Astrocyte (in vitro differentiated cells and primary cell): Measurements from ENCODE around the gene CYTH3. TPM values are rescaled to one million over a fixed set of nuclear protein-coding genes. Genes with fewer than 3 reads are reported as not detected.

Source experiments
- DNase-seq: peaks from one replicate; pipeline ENCODE4 v3.0.0-alpha.2; 2010; ENCODE audit warnings: low read depth
- FAIRE-seq: peaks from 2 replicates; lab custom pipeline; 2011; peaks lifted over from hg19 to GRCh38; lab: Jason Lieb, UNC
- H2AFZ ChIP-seq: 2 replicates; pipeline ENCODE4 v1.6.0; 2012; ENCODE audit warnings: low read depth, low read length, inconsistent platforms
- H3K27ac ChIP-seq: 2 replicates; pipeline ENCODE4 v1.5.1; 2011; ENCODE audit warnings: low read depth, low read length, inconsistent platforms
- H3K27me3 ChIP-seq: 2 replicates; pipeline ENCODE4 v1.6.0; 2011; ENCODE audit warnings: low read length, inconsistent platforms; ENCODE audit not compliant: insufficient read depth
- H3K36me3 ChIP-seq: 2 replicates; pipeline ENCODE4 v1.5.1; 2011; ENCODE audit warnings: low read length, inconsistent platforms; ENCODE audit not compliant: insufficient read depth
- H3K4me1 ChIP-seq: 2 replicates; pipeline ENCODE4 v1.5.1; 2011; ENCODE audit warnings: low read length, inconsistent platforms; ENCODE audit not compliant: insufficient read depth
- H3K4me2 ChIP-seq: 2 replicates; pipeline ENCODE4 v1.6.0; 2012; ENCODE audit warnings: low read length, inconsistent platforms
- H3K4me3 ChIP-seq: 2 replicates; pipeline ENCODE4 v1.5.1; 2011; ENCODE audit warnings: low read depth, mild to moderate bottlenecking, low read length, inconsistent platforms; ENCODE audit not compliant: insufficient read depth
- H3K79me2 ChIP-seq: 2 replicates; pipeline ENCODE4 v1.6.0; 2012; ENCODE audit warnings: mild to moderate bottlenecking, low read length, inconsistent platforms; ENCODE audit not compliant: insufficient read depth
- H3K9ac ChIP-seq: 2 replicates; pipeline ENCODE4 v1.6.0; 2012; ENCODE audit warnings: mild to moderate bottlenecking, low read length, inconsistent platforms
- H3K9me3 ChIP-seq: 2 replicates; pipeline ENCODE4 v1.5.1; 2012; ENCODE audit warnings: low read depth, mild to moderate bottlenecking, low read length, inconsistent platforms; ENCODE audit not compliant: insufficient read depth
- H4K20me1 ChIP-seq: 2 replicates; pipeline ENCODE4 v1.6.0; 2012; ENCODE audit warnings: low read length, inconsistent platforms; ENCODE audit not compliant: insufficient read depth
- H3K27ac Mint-ChIP-seq: one replicate; pipeline ENCODE4 v1.8.0; 2021; ENCODE audit warnings: mild to moderate bottlenecking, mixed read lengths; ENCODE audit not compliant: unreplicated experiment
- H3K27me3 Mint-ChIP-seq: one replicate; pipeline ENCODE4 v1.8.0; 2021; ENCODE audit warnings: low read depth, mixed read lengths; ENCODE audit not compliant: unreplicated experiment
- H3K36me3 Mint-ChIP-seq: one replicate; pipeline ENCODE4 v1.8.0; 2021; ENCODE audit warnings: low read depth, mixed read lengths; ENCODE audit not compliant: unreplicated experiment
- H3K4me1 Mint-ChIP-seq: one replicate; pipeline ENCODE4 v1.8.0; 2021; ENCODE audit warnings: low read depth, mixed read lengths; ENCODE audit not compliant: unreplicated experiment
- H3K4me3 Mint-ChIP-seq: one replicate; pipeline ENCODE4 v1.8.0; 2021; ENCODE audit warnings: mild to moderate bottlenecking, moderate library complexity, mixed read lengths; ENCODE audit not compliant: unreplicated experiment
- H3K9me3 Mint-ChIP-seq: one replicate; pipeline ENCODE4 v1.8.0; 2021; ENCODE audit warnings: mild to moderate bottlenecking, mixed read lengths; ENCODE audit not compliant: unreplicated experiment
- EZH2 ChIP-seq: IDR thresholded peaks from 2 replicates; pipeline ENCODE4 v1.6.1; 2012; ENCODE audit warnings: mild to moderate bottlenecking, low read length, inconsistent platforms; ENCODE audit not compliant: insufficient read depth
- total RNA-seq: library from RNA; stranded (reverse); gene quantifications from 2 replicates; pipeline ENCODE4 v1.2.1, GENCODE V29; 2021
- TF ChIP-seq, protein P1 (sequence below): IDR thresholded peaks from 2 replicates; pipeline ENCODE4 v1.5.1; 2011; ENCODE audit warnings: low read depth, mild to moderate bottlenecking, inconsistent platforms, low read length, moderate library complexity; ENCODE audit not compliant: insufficient read depth

Gene CYTH3
- total RNA-seq, 1 donor from 2014 or later: 29.3 TPM

DNA sequence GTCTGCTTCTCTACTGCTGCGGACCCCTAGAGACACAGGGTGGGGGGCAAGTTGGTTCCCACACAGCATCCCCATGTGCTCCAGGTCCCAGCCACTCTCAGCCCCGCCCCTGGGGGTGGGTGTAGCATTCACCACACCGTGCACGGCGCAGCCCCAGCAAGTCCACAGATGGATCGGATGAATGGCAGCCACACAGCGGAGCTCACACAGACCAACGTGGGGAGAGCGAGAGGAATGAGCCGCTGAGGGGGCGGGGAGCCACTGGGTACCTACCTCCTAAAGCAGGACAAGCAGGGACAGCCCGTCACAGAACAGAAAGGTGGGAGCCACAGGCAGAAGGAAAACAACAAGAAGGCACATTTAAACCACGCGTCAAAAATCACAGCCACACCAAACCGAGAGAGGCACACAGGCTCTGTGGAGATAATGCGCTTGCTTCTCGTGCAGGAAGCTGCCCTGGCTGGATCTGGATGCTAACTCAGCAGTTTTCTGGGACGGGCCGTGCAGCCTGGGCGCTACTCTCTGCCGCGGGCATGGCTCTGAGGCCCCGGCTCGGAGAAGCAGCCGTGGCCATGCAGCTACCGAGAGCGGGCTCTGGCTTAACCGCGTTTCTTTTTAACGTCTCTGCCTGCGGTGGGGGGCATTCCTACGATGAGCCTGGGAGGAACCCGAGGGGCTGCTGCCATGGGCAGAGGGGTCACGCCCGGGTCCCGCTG, 102.5 kb downstream of the CYTH3 start:
- Histone ChIP-seq H3K4me3 (no peak overlapping the region), H3K4me2 (peak overlapping the region; percentile 5), H2AFZ (no peak overlapping the region), H4K20me1 (peaks cover 5% of the 10 kb centered on the region), H3K9ac (peak overlapping the region; percentile 27), H3K79me2 (no peaks in the 10 kb centered on the region), H3K27me3 (no peaks in the 10 kb centered on the region), H3K9me3 (no peaks in the 10 kb centered on the region), H3K4me1 (peaks cover 12% of the 10 kb centered on the region), H3K36me3 (peaks cover 2% of the 10 kb centered on the region), H3K27ac (no peak overlapping the region)
- H3K27ac Mint-ChIP-seq: no peak overlapping the region
- H3K9me3 Mint-ChIP-seq: no peaks in the 10 kb centered on the region
- peaks cover 19% of the 10 kb centered on the region for H3K36me3 Mint-ChIP-seq
- peaks cover 14% of the 10 kb centered on the region for H3K4me1 Mint-ChIP-seq
- no peak overlapping the region for H3K4me3 Mint-ChIP-seq
- DNase-seq: no peak
- TF ChIP-seq, protein P1, sequence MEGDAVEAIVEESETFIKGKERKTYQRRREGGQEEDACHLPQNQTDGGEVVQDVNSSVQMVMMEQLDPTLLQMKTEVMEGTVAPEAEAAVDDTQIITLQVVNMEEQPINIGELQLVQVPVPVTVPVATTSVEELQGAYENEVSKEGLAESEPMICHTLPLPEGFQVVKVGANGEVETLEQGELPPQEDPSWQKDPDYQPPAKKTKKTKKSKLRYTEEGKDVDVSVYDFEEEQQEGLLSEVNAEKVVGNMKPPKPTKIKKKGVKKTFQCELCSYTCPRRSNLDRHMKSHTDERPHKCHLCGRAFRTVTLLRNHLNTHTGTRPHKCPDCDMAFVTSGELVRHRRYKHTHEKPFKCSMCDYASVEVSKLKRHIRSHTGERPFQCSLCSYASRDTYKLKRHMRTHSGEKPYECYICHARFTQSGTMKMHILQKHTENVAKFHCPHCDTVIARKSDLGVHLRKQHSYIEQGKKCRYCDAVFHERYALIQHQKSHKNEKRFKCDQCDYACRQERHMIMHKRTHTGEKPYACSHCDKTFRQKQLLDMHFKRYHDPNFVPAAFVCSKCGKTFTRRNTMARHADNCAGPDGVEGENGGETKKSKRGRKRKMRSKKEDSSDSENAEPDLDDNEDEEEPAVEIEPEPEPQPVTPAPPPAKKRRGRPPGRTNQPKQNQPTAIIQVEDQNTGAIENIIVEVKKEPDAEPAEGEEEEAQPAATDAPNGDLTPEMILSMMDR: no peak
- TF ChIP-seq EZH2: no peak
- no peak for FAIRE-seq
- no peaks in the 10 kb centered on the region for H3K27me3 Mint-ChIP-seq

DNA sequence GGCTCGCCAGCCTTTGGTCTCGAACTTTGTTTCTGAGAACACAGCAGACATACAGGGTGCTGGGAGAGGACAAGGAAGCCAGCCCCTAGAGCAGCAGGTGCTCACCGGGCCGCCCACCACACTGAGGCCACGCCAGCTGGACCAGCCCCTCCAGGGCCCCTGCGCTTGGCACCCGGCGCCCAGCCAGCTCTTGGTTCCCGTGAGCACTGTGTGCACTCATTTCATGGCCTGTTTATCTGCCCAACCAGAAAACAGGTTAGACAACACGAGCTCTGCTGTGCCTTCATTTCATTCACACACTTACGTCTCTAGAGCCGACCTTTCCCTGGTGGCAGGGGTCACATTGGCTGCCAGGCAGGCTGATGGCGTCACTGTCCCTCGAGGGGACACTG, 104.0 kb downstream of the CYTH3 start:
- no peak overlapping the region for H3K27ac ChIP-seq
- no peaks in the 10 kb centered on the region for H3K79me2 ChIP-seq
- peaks cover 14% of the 10 kb centered on the region for H3K4me1 Mint-ChIP-seq
- no peak for FAIRE-seq
- H3K27me3 ChIP-seq: no peaks in the 10 kb centered on the region
- no peaks in the 10 kb centered on the region for H3K27me3 Mint-ChIP-seq
- no peak overlapping the region for H3K4me2 ChIP-seq
- peaks cover 12% of the 10 kb centered on the region for H3K4me1 ChIP-seq
- H3K9ac ChIP-seq: no peak overlapping the region
- TF ChIP-seq, protein P1: no peak
- TF ChIP-seq EZH2: no peak
- peaks cover 14% of the 10 kb centered on the region for H3K36me3 Mint-ChIP-seq
- H3K4me3 Mint-ChIP-seq: no peak overlapping the region
- H3K36me3 ChIP-seq: peaks cover 6% of the 10 kb centered on the region
- no peak overlapping the region for H3K4me3 ChIP-seq
- no peak for DNase-seq
- H3K9me3 ChIP-seq: no peaks in the 10 kb centered on the region
- H4K20me1 ChIP-seq: peaks cover 5% of the 10 kb centered on the region
- no peak overlapping the region for H2AFZ ChIP-seq
- H3K9me3 Mint-ChIP-seq: no peaks in the 10 kb centered on the region
- no peak overlapping the region for H3K27ac Mint-ChIP-seq
